Caco-2 (cell line): ENCODE measurements around the gene KCNK13. TPM values are rescaled to one million over a fixed set of nuclear protein-coding genes. Genes with fewer than 3 reads are reported as not detected.

ENCODE experiments used
- BruUV-seq: library from RNA; stranded (reverse); fragments of 400-500 nt; replicated peaks from 2 replicates; lab custom pipeline; 2021; lab: Mats Ljungman, UMichigan
- CTCF ChIA-PET: fragments of 300-600 bp; sonication (Branson Sonifier 250); formaldehyde crosslinking; loops from one replicate; lab custom pipeline; 2022; ENCODE audit warnings: antibody characterized with exemption; lab: Charles Lee
- POLR2A ChIA-PET: fragments of 300-600 bp; sonication (Branson Sonifier 250); formaldehyde crosslinking; loops from one replicate; lab custom pipeline; 2022; ENCODE audit warnings: antibody characterized with exemption; lab: Charles Lee
- DNase-seq, 2 experiments: peaks; one replicate each; pipeline versions ENCODE4 v3.0.0 to v3.0.0-alpha.2; 2020 to 2022
- H3K27me3 ChIP-seq: replicated peaks from 2 replicates; pipeline ENCODE4 v1.6.0; 2011; ENCODE audit warnings: low read length; ENCODE audit not compliant: control insufficient read depth, insufficient read depth
- H3K36me3 ChIP-seq: 2 replicates; pipeline ENCODE4 v1.5.1; 2011; ENCODE audit warnings: low read length; ENCODE audit not compliant: control insufficient read depth, insufficient read depth
- H3K4me1 ChIP-seq: fragments of 250-450 bp; sonication (Bioruptor Pico); 2 replicates; pipeline ENCODE4 v1.5.1; 2020; ENCODE audit warnings: mild to moderate bottlenecking
- H3K4me3 ChIP-seq: 2 replicates; pipeline ENCODE4 v1.5.1; 2011; ENCODE audit warnings: low read depth, mild to moderate bottlenecking, control low read depth, low read length
- H3K9me3 ChIP-seq: fragments of 250-450 bp; sonication (Bioruptor Pico); 2 replicates; pipeline ENCODE4 v1.5.1; 2020; ENCODE audit warnings: mild to moderate bottlenecking, moderate library complexity
- H3K27ac Mint-ChIP-seq: one replicate; pipeline ENCODE4 v1.8.0; 2022; ENCODE audit warnings: mixed read lengths; ENCODE audit not compliant: unreplicated experiment
- H3K27me3 Mint-ChIP-seq: one replicate; pipeline ENCODE4 v1.8.0; 2022; ENCODE audit warnings: mixed read lengths; ENCODE audit not compliant: insufficient read depth, unreplicated experiment
- H3K36me3 Mint-ChIP-seq: one replicate; pipeline ENCODE4 v1.8.0; 2022; ENCODE audit warnings: mild to moderate bottlenecking, mixed read lengths; ENCODE audit not compliant: insufficient read depth, unreplicated experiment
- H3K4me1 Mint-ChIP-seq: one replicate; pipeline ENCODE4 v1.8.0; 2022; ENCODE audit warnings: low read depth, mixed read lengths; ENCODE audit not compliant: unreplicated experiment
- H3K4me3 Mint-ChIP-seq: one replicate; pipeline ENCODE4 v1.8.0; 2022; ENCODE audit warnings: mild to moderate bottlenecking, moderate library complexity, mixed read lengths; ENCODE audit not compliant: unreplicated experiment
- H3K9me3 Mint-ChIP-seq: one replicate; pipeline ENCODE4 v1.8.0; 2022; ENCODE audit warnings: mixed read lengths; ENCODE audit not compliant: unreplicated experiment
- intact Hi-C: fragments of 100-400 bp; cut with micrococcal nuclease; formaldehyde crosslinking; loops from one replicate; pipeline ENCODE4 v1.10.0; 2022; ENCODE audit not compliant: unreplicated experiment
- total RNA-seq: library from RNA; stranded (reverse); gene quantifications from 2 replicates; pipeline ENCODE4 v1.2.3, GENCODE V29; 2022
- TF ChIP-seq, protein P1 (sequence below), 2 experiments: fragments of 200-600 bp in 1 of 2; IDR thresholded peaks; 1 replicate in 1 of 2; 2 replicates in 1 of 2; pipeline versions ENCODE4 v1.5.1 to v1.8.0; 2011 to 2022; ENCODE audit warnings: antibody characterized with exemption in 1 of 2, control low read depth in 1 of 2, inconsistent platforms in 1 of 2, low read depth in 1 of 2, low read length in 1 of 2, mild to moderate bottlenecking in 1 of 2, moderate library complexity in 1 of 2; ENCODE audit not compliant: insufficient read depth in 1 of 2, severe bottlenecking in 1 of 2, unreplicated experiment in 1 of 2

Gene KCNK13
- total RNA-seq, 1 experiment from 2014 or later = not detected

DNA sequence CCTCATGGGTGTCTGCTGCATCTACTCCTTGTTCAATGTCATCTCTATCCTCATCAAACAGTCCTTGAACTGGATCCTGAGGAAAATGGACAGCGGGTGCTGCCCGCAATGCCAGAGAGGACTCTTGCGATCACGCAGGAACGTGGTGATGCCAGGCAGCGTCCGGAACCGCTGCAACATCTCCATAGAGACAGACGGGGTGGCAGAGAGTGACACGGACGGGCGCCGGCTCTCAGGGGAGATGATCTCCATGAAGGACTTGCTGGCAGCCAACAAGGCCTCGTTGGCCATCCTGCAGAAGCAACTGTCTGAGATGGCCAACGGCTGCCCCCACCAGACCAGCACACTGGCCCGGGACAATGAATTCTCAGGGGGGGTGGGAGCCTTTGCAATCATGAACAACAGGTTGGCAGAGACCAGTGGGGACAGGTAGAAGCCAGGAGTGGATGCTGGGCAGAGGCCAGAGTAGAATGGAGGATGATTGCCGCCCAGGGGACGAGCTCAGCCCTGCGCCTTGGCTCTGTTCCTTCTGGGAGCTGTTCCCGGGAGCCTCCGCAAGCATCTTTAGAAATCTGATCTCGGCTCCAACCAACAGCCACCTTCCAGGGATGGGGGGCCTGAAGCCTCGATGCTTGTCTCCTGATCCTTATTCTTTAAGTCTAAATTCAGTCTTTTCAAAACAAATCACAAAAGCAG, 122.9 kb downstream of the KCNK13 start:
- Histone ChIP-seq H3K36me3 (no peaks in the 10 kb centered on the region), H3K4me1 (no peaks in the 10 kb centered on the region), H3K9me3 (no peaks in the 10 kb centered on the region), H3K27me3 (no peaks in the 10 kb centered on the region), H3K4me3 (no peak overlapping the region)
- Mint-ChIP-seq H3K4me3 (no peak overlapping the region), H3K36me3 (no peaks in the 10 kb centered on the region), H3K9me3 (no peaks in the 10 kb centered on the region), H3K27me3 (peaks cover 18% of the 10 kb centered on the region), H3K27ac (no peak overlapping the region), H3K4me1 (no peaks in the 10 kb centered on the region)
- DNase-seq = peak in 1 of 2 experiments; percentile 20
- TF ChIP-seq, protein P1, sequence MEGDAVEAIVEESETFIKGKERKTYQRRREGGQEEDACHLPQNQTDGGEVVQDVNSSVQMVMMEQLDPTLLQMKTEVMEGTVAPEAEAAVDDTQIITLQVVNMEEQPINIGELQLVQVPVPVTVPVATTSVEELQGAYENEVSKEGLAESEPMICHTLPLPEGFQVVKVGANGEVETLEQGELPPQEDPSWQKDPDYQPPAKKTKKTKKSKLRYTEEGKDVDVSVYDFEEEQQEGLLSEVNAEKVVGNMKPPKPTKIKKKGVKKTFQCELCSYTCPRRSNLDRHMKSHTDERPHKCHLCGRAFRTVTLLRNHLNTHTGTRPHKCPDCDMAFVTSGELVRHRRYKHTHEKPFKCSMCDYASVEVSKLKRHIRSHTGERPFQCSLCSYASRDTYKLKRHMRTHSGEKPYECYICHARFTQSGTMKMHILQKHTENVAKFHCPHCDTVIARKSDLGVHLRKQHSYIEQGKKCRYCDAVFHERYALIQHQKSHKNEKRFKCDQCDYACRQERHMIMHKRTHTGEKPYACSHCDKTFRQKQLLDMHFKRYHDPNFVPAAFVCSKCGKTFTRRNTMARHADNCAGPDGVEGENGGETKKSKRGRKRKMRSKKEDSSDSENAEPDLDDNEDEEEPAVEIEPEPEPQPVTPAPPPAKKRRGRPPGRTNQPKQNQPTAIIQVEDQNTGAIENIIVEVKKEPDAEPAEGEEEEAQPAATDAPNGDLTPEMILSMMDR (IDR thresholded peaks at IDR 0.05; ENCODE audit: insufficient read depth in 1 of 2, low read depth in 1 of 2, low read length in 1 of 2, severe bottlenecking in 1 of 2, unreplicated experiment in 1 of 2) = no peak
- intact Hi-C loops = loop anchor here (2.0 kb wide), 1 partner anchor 70 kb away; no protein-coding TSS in a partner anchor
- POLR2A ChIA-PET = no interaction called here
- CTCF ChIA-PET = interaction anchor here (1.4 kb wide), 1 partner anchor 211 kb away, joined by 10 read pairs; no protein-coding TSS in a partner anchor
- BruUV-seq = no TSS peak

DNA sequence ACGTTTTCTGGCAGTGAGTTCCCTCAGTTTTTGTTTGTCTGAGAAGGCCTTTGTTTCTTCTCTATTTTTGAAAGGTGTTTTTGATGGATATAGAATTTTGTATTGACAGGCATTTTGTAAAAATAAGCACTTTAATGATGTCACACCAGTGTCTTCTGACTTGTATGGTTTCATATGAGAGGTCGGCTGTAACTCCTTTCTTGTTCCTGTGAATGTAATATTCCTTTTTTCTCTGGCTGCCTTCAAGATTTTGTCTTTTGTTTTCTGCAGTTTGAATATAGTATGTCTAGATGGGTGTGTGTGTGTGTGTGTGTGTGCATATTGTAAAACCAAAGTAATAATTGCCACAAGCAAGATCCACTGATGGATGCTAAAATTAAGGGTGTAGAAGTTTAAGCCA, 126.8 kb downstream of the KCNK13 start:
- CTCF ChIA-PET = no interaction called here
- peaks cover 8% of the 10 kb centered on the region for H3K27me3 Mint-ChIP-seq
- POLR2A ChIA-PET = no interaction called here

DNA sequence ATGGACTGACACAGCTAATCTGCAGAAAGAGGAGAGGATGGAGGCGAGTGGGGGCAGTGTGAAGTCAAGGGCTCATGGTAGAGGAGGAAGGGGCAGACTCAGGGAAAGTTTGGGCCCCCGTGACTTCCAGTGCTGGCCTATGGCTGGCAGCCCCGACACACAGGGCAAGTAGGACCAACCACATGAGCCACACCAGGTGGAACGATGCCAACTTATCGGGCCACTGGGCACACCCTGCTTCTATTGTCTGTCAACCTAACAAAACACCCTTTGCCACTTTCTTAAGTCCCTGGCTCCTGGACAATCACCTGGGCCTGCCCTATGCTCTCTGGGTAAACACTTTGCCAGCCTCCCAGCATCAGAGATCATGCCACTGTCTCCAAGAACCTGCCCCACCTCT, 129.4 kb downstream of the KCNK13 start:
- peaks cover 6% of the 10 kb centered on the region for H3K27me3 Mint-ChIP-seq
- no TSS peak for BruUV-seq

More for the DNA sequence above, 126.8 kb downstream of the KCNK13 start:
- no peak overlapping the region for H3K27ac Mint-ChIP-seq
- Histone ChIP-seq H3K27me3 (no peaks in the 10 kb centered on the region), H3K4me3 (no peak overlapping the region), H3K9me3 (no peaks in the 10 kb centered on the region), H3K4me1 (no peaks in the 10 kb centered on the region), H3K36me3 (no peaks in the 10 kb centered on the region)
- TF ChIP-seq, protein P1 (IDR thresholded peaks at IDR 0.05; ENCODE audit: insufficient read depth in 1 of 2, low read depth in 1 of 2, low read length in 1 of 2, severe bottlenecking in 1 of 2, unreplicated experiment in 1 of 2) = no peak
- intact Hi-C loops = no loop called here
- no peaks in the 10 kb centered on the region for H3K9me3 Mint-ChIP-seq
- H3K4me1 Mint-ChIP-seq = no peaks in the 10 kb centered on the region
- no peak for DNase-seq
- H3K36me3 Mint-ChIP-seq = no peaks in the 10 kb centered on the region
- H3K4me3 Mint-ChIP-seq = no peak overlapping the region
- no TSS peak for BruUV-seq

More for the DNA sequence above, 129.4 kb downstream of the KCNK13 start:
- Histone ChIP-seq H3K27me3 (no peaks in the 10 kb centered on the region), H3K4me1 (no peaks in the 10 kb centered on the region), H3K36me3 (no peaks in the 10 kb centered on the region), H3K4me3 (no peak overlapping the region), H3K9me3 (no peaks in the 10 kb centered on the region)
- CTCF ChIA-PET = no interaction called here
- H3K9me3 Mint-ChIP-seq = no peaks in the 10 kb centered on the region
- no peak for DNase-seq
- H3K27ac Mint-ChIP-seq = no peak overlapping the region
- no peak overlapping the region for H3K4me3 Mint-ChIP-seq
- POLR2A ChIA-PET = no interaction called here
- intact Hi-C loops = no loop called here
- TF ChIP-seq, protein P1 (IDR thresholded peaks at IDR 0.05; ENCODE audit: insufficient read depth in 1 of 2, low read depth in 1 of 2, low read length in 1 of 2, severe bottlenecking in 1 of 2, unreplicated experiment in 1 of 2) = no peak
- H3K4me1 Mint-ChIP-seq = peaks cover 10% of the 10 kb centered on the region
- H3K36me3 Mint-ChIP-seq = no peaks in the 10 kb centered on the region
